OCI-M2 (cell line): ENCODE data around the gene OR5K2.

Source experiments
- DNase-seq: peaks from one replicate; lab custom pipeline; 2025; ENCODE audit not compliant: unreplicated experiment; lab: John Stamatoyannopoulos, UW

Gene OR5K2

GRCh38 chr3:98497381-98497780, at the start of gene OR5K2:
OR5K2 (plus strand) TSS chr3:98497681; CDS start chr3:98497681, 0 bp downstream.
- no peak for DNase-seq

DNA sequence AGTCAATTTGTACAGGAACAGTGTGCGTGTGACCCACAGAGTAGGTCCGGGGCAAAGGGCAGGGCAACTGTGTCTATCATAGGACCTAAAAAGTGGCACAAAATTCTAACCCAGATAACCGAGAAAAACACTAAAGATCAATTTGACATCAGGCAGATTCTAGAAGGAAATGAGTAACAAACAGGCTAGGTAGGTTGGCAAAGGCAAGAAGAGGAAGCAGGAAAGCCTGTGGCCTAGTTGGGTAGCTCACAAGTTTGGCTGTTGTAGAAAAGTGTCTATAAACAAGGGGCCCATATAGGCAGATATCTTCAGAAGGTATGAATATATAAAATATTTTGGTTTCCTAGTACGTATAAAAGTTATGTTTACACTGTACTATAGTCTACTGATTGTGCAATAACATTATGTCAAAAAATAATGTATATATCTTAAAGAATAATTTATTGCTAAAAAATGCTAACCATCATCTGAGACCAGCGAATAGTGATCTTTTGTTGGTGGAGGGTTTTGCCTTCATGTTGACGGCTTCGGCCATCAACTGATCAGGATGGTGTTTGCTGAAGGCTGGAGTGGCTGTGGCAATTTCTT, 47.8 kb upstream of the OR5K2 start:
- no peak for DNase-seq

DNA sequence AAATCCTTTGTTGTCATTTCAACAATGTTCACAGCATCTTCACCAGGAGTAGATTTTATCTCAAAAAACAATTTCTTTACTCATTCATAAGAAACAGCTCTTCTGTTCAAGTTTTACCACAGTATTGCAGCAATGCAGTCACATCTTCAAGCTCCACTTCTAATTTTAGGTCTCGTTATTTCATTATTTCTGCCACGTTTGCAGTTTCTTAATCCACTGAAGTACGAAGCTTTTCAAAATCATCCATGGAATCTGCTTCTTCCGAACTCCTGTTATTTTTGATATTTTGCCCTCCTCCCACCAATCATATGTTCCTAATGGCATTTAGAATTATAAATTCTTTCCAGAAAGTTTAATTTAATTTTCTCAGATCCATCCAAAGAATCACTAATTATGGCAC, 47.1 kb upstream of the OR5K2 start:
- DNase-seq = no peak

DNA sequence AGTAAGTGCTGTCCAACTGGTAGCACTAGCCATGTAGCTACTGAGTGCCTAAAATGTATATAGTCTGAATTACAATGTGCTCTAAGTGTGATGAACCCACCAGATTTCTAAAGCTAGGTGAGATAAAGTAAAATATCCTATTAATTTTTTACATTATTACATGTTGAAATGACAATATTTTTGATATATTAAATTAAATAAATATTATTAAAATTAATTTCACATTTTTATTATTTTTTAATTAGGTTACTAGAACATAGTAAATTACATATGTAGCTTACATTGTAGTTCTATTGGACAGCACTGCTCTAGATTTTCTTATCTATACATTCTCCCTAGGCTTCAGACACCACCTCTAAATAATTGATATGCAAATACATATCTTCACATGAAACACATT, 43.7 kb upstream of the OR5K2 start:
- DNase-seq = no peak

DNA sequence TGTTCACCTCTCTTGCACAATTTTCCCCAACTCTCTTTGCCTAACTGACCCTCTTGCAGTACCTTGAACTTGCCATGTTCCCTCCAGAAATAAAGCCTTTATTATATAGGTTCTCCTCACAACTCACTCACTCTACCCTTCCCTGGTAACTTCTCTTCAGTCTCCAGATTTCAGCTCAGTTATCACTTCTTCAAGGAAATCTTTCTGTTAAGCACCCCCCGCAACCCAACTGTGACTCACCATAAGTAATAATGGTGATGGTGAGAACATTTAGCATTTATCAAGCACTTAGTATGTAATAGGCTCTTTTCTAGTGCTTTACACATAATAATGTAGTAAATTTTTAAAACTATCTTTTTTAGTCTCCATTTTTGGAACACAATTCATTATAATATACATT, 42.6 kb upstream of the OR5K2 start:
- DNase-seq = no peak

DNA sequence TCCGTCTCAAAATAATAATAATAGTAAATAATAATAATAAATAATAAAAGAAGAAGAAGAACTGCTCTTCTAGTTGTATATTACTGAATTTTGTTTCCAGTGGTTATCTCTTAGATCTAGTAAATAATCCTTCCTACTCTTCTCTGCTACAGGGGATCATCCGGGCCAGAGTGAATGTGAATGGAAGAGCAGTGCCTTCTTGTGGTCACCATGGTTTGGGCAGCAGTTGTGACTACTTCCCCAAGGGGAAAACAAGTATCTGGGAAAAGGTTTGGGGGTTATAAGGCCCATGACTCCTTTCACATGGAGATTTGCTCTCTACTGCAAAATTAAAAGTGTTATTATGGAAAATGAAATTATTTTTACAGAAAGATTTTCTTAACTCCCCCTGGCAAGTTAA, 39.9 kb upstream of the OR5K2 start:
- DNase-seq = no peak

DNA sequence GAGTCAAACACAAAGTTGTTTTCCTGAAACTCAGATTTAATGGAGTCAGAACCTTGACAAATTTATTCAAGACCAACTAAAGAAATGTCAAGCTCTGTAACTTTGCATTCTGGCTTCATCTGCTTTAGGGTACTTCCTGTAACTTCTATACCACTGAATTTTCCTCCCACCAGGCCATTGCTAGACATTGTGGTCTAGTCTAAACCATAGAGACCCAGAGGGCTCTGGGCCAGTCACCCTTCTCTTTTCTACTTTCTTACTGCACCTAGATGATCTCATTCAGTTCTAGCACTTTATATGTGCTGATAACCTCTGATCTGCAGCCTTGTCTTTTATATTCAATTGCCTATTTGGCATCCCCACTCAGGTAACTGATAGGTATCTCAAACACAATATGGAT, 37.3 kb upstream of the OR5K2 start:
- DNase-seq = no peak

DNA sequence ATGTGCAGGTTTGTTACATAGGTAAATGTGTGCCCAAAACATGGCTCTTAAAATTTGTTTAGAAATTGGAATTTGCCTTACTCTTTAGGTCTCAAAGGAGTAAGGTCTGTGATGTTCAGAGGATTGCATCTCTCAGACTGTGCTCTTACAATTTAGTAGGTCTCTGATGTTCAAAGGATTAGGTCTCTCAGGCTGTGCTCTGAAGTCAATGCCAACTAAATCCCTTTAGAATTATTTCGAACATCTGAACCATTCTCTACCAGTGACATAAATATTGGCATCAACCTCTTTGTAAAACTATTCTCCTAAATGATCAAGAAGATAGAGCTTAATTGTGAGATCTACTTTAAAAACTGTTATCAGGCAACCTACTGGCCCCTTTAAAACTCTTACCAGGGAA, 34.6 kb upstream of the OR5K2 start, which contains the start of gene OR5K1:
Gene OR5K1 (plus strand): TSS at position 301 of the 400 bp plus-strand sequence. CDS start 6,376 bp downstream, outside the sequence.
- DNase-seq = no peak

DNA sequence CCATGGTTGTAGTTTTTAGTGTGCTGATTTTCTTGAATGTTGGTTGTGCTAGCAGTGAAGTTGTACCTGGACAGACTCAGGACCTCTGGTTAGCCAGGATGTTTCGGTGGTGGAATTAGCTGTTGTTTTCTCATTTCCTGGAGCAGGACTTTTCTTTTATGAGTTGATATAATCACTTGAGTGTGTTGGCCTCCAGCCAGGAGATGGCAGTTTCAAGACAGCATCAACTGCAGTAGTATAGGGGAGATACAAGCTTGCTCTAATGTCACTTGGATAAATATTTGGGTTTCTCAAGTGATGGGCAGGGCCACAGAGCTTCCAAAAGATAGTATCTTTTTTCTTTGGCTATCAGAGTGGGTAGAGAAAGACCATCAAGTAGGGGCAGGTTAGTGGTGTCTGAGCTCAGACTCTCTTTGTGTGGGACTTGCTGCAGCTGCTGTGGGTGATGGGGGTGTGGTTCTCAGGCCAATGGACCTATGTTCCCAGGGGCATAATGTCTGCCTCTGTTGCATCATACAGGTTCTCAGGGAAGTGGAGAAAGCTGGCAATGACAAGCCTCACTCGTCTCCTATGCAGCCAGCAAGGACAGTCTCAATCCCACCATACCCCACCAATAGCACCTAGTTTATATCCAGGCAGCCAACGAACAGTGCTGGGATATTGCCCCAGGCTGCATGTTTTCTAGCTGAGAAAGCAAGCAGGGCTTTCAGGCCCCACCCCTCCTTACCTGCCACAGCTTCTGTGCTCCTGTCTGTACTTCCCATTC, 14.6 kb upstream of the OR5K2 start:
- no peak for DNase-seq

GRCh38 chr3:98483626-98484025, 13.9 kb upstream of the OR5K2 start:
- no peak for DNase-seq

GRCh38 chr3:98500019-98500418, 2.5 kb downstream of the OR5K2 start:
- DNase-seq = no peak

- DNase-seq = no peak
Measured at GRCh38 chr3:98501270-98501669, 3.8 kb downstream of the OR5K2 start.

- DNase-seq = no peak
Measured at GRCh38 chr3:98501863-98502576, 4.5 kb downstream of the OR5K2 start.

GRCh38 chr3:98504539-98504938, 7.1 kb downstream of the OR5K2 start:
- DNase-seq = no peak

- DNase-seq = no peak
Measured at GRCh38 chr3:98508582-98508981, 11.1 kb downstream of the OR5K2 start.

DNA sequence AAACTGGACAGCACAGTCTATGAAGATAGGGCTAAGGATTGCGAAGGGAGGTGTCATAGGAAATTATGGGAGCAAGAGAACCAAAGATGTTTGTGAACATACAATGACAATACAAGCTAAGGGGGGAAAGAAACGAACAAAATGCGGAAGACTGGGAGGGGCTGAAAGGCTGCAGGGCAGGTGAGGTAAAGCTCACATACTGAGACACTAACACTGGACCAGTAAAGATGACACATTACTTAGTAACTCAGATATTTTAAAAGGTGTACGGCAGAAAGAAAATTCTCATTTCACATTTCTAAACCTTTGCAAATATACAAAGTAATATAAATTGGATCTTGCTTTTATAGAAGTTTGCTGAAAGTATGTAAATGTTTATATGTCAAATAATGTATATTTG, 15.1 kb downstream of the OR5K2 start:
- DNase-seq = no peak

- no peak for DNase-seq
Measured at GRCh38 chr3:98513091-98513511, 15.6 kb downstream of the OR5K2 start.

GRCh38 chr3:98513736-98514135, 16.3 kb downstream of the OR5K2 start:
- DNase-seq = no peak

DNA sequence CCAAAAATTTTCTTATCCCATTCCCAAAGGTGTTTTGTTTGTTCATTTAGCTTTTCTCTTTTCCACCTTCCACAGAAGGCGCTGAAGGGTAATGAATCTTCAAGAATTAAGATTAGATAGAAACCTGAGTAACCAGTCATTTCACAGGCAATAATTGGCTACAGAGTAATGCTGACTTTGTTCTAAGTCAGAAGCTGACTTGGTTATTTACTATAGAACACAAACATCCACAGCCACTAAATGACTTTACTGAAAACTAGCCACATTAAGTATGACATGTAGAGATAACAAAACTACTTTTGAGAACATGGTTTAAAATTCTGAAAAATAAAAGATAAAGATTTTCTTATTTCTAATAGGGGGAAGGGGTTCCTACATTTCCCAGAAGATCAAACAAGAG, 17.5 kb downstream of the OR5K2 start:
- DNase-seq = no peak

DNA sequence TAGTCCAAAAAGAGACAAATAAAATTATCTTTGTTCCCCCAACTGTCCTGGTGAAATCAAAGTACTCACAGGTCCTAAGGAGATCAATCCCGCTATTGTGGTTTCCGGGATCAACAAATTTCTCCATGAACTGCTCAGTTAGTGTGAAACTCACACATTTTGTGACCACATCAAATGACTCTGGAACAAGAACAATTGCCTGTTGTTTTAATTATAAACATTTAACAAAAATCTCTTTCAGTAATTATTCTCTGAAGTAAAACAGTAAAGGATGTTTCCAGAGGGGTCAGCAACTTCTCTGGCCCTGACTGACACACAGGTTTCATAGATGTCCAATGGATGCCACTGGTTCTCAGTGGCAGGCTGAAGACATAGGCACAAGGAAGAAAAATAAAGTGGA, 21.3 kb downstream of the OR5K2 start:
- no peak for DNase-seq

DNA sequence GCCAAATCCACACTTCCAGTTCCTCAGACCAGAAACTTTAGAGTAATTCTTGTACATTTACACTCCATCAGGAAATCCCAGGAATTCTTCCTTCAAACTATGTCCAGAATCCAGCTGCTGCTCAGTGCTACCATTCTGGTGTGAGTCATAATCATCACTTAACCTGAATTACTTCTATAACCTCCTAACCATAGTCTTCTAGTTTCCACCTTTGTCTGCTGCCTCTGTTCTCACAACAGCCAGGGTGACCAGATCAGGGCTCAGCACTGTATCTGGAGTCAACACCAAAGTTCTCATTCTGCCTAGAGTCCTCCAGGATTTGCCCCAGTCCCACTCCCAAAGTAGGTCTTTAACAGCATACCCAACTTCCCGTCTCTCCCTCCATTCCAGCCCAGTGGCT, 21.9 kb downstream of the OR5K2 start:
- DNase-seq = no peak

DNA sequence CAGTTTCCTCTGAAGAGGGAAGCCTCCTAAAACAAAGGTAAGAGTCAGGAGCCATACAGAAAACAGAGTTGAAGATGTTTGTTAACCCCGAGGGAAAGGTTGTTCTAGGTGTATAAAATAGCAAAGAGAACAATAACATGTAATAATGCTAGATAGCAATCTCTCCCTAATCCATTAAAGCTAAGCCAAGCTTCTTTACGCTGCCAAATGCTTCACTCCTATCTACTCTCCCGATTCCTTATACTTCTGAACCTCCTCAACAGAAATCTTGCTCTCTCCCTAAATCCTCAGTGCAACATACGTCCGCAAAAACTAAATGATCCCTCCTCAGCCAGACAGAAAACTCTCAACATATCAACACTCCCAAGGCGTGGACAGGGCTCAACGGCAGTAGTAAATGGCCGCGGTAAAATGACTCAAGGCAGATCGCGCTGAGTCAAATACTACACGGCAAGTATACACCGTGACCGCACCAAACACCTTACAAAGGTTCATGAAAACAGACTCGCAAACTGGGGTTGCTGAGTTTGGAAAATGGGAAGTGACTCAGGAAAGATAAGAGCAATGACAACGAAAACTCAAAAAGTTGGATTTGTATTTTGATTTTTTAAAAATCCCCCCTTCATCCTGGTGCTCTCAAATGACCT, 24.5 kb downstream of the OR5K2 start:
- DNase-seq = no peak
